ENCODE measurements around the gene RIC8B.
"Not testable (repeated sequence)": the region's sequence is repeated elsewhere in the genome, so short reads cannot be mapped to it uniquely, and the experiment has no call there.

Gene RIC8B

DNA sequence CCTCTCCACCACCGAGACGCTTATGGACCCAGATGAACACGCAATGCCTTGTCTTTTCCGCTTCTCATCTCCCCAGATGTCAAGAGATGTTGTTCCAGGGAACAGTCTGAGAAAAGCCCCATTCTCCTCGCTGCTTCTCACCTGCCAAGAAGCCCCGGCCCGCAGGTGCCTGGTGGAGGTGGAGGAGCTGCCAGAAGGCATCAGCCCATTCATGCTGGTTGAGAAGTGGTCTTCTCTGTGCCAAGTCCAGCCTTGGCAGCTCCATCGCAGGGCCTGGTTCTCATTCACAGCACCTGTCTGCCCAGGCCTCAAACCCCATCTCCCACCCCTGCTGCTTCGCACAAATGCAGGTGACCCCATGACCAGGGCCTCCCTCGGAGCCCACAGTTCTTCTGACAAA, 139.0 kb downstream of the RIC8B start:
- intact Hi-C loops (cut with DNase I) = loop anchor here (10.0 kb wide), 1 partner anchor 319 kb away; no protein-coding TSS in a partner anchor
- DNase-seq = no peak

DNA sequence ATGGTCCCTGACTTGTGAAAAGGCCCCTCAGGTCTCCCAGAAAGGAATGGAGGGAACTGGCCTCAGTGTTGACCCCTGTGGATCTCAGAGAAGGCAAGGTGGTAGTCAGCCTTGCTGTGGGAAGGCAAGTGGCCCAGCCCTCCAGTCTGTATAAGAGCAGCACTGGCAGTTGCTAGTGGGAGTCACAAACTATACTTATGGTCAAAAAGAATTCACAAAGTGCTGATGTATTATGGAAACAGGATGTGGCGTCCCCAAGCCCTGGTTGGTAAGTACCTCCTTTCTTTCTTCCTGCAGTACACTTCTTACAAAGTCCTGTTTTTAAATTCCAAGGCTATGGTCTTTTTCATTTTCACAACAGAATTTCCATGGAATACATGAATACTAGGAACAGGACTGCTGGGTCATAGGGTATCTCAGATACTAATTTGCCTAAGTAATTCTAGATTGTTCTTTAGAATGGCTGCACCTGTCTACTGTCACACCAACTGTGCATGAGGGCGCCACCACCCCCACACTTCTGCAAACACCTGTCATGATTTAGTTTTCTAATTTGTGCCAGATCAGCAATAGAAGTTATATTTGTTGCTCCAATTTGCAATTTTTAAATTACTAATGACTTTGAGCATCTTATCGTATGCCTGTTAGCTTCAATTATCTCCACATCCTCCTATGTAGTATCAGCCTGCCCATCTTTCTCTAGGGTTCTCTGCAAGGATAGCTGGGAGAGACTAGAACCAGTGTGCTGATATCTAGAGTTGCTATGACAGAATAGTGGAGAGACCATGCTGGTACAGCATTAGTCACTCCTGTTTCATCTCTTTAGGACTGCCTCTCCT, 140.5 kb downstream of the RIC8B start:
- peak in 7 of 42 donors; percentile 10 to 54 (median 28) for DNase-seq
- intact Hi-C loops (cut with DNase I) = loop anchor here (5.0 to 10.0 kb wide), 2 partner anchors 320 to 528 kb away; no protein-coding TSS in a partner anchor

- intact Hi-C loops (cut with DNase I) = loop anchor here (5.0 to 10.0 kb wide), 2 partner anchors 321 to 528 kb away; no protein-coding TSS in a partner anchor
- DNase-seq = no peak
These were observed 141.1 kb downstream of the RIC8B start for GRCh38 chr12:106915635-106916026.

- no peak for DNase-seq
- intact Hi-C loops (cut with DNase I) = loop anchor here (5.0 to 10.0 kb wide), 2 partner anchors 323 to 530 kb away; no protein-coding TSS in a partner anchor
These were observed 143.0 kb downstream of the RIC8B start for GRCh38 chr12:106917503-106917902.

DNA sequence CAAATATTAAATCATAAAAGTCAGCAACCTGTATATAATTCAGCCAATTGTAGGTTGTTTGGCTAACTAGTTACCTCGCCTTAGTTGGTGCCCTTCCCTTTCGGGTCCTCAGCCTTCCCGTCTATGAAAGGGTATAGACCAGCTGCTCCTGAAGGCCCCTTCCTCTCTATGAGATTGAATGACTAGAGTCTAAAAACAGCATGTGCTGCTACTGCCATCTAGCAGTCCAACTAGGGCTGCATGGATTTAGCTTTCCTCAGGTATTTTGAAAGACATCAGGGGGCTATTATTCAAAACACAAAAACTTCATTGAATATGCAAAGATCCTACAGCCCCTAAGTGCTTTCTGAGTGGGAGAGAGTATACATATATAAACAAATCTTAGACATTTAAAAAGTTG, 144.3 kb downstream of the RIC8B start:
- peak in 10 of 42 donors; percentile 6 to 50 (median 21) for DNase-seq

GRCh38 chr12:106919910-106920544, 145.5 kb downstream of the RIC8B start:
- peak in 10 of 42 donors; percentile 18 to 61 (median 32) for DNase-seq

More for the DNA sequence above, 144.3 kb downstream of the RIC8B start:
- intact Hi-C loops (cut with DNase I) = loop anchor here (5.0 to 10.0 kb wide), 2 partner anchors 324 to 531 kb away; no protein-coding TSS in a partner anchor

GRCh38 chr12:106921976-106922375, 147.5 kb downstream of the RIC8B start:
- intact Hi-C loops (cut with DNase I); DNase-seq: not testable (repeated sequence)

More at GRCh38 chr12:106919910-106920544, 145.5 kb downstream of the RIC8B start:
- intact Hi-C loops (cut with DNase I) = loop anchor here (5.0 to 10.0 kb wide), 2 partner anchors 325 to 533 kb away; no protein-coding TSS in a partner anchor

DNA sequence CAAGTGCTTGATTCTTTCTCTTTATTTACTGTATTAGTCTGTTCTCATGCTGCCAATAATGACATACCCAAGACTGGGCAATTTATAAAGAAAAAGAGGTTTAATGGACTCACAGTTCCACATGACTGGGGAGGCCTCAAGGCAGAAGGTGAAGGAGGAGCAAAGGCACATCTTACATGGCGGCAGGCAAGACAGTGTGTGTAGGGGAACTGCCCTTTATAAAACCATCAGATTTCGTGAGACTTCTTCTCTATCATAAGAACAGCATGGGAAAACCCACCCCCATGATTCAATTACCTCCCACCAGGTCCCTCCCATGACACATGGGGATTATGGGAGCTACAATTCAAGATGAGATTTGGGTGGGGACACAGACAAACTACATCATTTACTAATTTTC, 149.1 kb downstream of the RIC8B start:
- DNase-seq; intact Hi-C loops (cut with DNase I): not testable (repeated sequence)

DNA sequence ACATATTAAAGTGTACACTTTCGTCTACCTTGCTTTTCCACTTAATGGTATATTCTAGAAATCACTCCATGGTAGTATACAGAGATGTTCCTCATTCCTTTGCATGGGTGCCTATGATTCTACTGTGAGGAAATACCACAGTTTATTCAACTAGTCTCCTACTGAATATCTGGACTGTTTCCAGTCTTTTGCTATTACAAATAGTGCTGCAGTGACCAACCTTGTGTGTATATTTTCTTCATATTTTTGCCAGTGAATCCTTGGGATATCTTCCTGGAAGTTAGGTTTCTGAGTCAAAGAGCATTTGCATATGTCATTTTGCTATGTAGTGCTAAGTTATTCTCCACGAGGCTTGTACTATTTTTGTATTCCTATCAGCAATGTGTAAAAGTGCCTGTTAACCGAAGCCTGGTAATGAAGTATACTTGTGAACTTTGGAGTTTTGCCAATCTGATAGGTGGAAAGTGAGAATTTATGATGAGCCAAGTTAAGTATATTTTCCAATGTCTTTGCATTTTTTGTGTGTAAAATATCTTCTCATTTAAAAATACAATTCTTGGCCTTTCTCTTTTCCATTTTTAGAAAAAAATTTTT, 149.9 kb downstream of the RIC8B start:
- DNase-seq = no peak
- intact Hi-C loops (cut with DNase I) = no loop called here

DNA sequence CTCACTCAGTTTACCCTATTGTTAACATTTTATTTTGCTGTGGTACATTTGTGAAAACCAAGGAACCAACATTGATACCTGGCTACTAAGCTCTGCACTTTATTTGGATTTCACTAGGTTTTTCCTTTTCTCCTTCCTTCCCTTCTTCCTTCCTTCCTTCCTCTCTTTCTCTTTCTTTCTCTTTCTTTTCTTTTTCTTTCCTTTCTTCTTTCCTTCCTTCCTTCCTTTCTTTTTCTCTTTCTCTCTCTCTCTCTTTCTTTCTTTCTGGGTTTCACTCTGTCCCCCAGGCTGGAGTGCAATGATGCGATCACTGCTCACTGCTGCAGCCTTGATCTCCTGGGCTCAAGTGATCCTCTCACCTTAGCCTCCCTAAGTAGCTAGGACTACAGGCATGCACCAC, 152.2 kb downstream of the RIC8B start:
- intact Hi-C loops (cut with DNase I) = no loop called here
- DNase-seq = no peak

DNA sequence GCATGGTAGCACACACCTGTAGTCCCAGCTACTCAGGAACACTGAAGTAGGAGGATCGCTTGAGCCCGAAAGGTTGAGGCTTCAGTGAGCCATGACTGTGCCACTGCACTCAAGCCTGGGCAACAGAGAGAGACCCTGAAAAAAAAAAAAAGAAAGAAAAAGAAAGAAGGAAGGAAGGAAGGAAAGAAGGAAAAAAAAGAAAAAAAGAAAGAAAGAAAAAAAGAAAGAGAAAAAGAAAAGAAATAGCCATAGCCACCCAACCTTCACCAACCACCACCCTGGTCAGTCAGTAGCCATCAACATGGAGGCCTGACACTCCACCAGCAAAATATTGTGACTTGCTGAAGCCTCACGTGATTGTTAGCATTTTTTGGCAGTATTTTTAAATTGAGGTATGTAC, 159.8 kb downstream of the RIC8B start:
- DNase-seq = no peak
- intact Hi-C loops (cut with DNase I) = no loop called here

All from head of caudate nucleus (tissue), 42 donors.